PC-3 (cell line): ENCODE results near the gene PDE2A.

Experiments used
- EZH2 ChIP-seq: fragments of 300-600 bp; sonication (generic); IDR thresholded peaks from one replicate; pipeline ENCODE4 v1.6.1; 2017; ENCODE audit warnings: antibody characterized with exemption, mild to moderate bottlenecking, low read length; ENCODE audit not compliant: unreplicated experiment
- EZH2phosphoT487 ChIP-seq: fragments of 300-600 bp; sonication (generic); IDR thresholded peaks from 2 replicates; pipeline ENCODE4 v1.6.1; 2018; ENCODE audit warnings: mild to moderate bottlenecking, antibody characterized with exemption, low read length, borderline replicate concordance
- TF ChIP-seq, protein P1 (sequence below): fragments of 300-600 bp; sonication (generic); conservative IDR thresholded peaks from 2 replicates; pipeline ENCODE4 v1.5.1; 2017; ENCODE audit warnings: antibody characterized with exemption, low read depth, mild to moderate bottlenecking, low read length

GRCh38 chr11:72673284-72673942, 809 bp downstream of the PDE2A start:
- TF ChIP-seq, protein P1, sequence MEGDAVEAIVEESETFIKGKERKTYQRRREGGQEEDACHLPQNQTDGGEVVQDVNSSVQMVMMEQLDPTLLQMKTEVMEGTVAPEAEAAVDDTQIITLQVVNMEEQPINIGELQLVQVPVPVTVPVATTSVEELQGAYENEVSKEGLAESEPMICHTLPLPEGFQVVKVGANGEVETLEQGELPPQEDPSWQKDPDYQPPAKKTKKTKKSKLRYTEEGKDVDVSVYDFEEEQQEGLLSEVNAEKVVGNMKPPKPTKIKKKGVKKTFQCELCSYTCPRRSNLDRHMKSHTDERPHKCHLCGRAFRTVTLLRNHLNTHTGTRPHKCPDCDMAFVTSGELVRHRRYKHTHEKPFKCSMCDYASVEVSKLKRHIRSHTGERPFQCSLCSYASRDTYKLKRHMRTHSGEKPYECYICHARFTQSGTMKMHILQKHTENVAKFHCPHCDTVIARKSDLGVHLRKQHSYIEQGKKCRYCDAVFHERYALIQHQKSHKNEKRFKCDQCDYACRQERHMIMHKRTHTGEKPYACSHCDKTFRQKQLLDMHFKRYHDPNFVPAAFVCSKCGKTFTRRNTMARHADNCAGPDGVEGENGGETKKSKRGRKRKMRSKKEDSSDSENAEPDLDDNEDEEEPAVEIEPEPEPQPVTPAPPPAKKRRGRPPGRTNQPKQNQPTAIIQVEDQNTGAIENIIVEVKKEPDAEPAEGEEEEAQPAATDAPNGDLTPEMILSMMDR = no peak
- TF ChIP-seq EZH2 = no peak
- no peak for TF ChIP-seq EZH2phosphoT487
